Common myeloid progenitor, CD34-positive (primary cell): ENCODE data around the gene EPB41L2.

Source experiments
- CTCF ChIA-PET: fragments of 350-600 bp; sonication (Branson Sonifier 250); formaldehyde crosslinking; loops from one replicate; lab custom pipeline; 2021; ENCODE audit warnings: antibody characterized with exemption; lab: Charles Lee
- POLR2A ChIA-PET: fragments of 350-600 bp; sonication (Branson Sonifier 250); formaldehyde crosslinking; loops from one replicate; lab custom pipeline; 2021; ENCODE audit warnings: antibody characterized with exemption; lab: Charles Lee
- DNase-seq, 3 donors: peaks; one replicate each; pipeline versions ENCODE4 v3.0.0 to v3.0.0-alpha.2; 2013
- H3K27ac ChIP-seq, 2 experiments: 1 replicate in 1 of 2; 2 replicates in 1 of 2; pipeline ENCODE4 v1.7.0; 2013; ENCODE audit warnings: inconsistent platforms in 2 of 2, low read length in 2 of 2, mild to moderate bottlenecking in 2 of 2, low read depth in 1 of 2, moderate library complexity in 1 of 2; ENCODE audit not compliant: severe bottlenecking in 2 of 2, insufficient read depth in 1 of 2, poor library complexity in 1 of 2
- H3K27me3 ChIP-seq, 5 experiments: replicated peaks in 2 of 5; 1 replicate in 3 of 5; 2 replicates in 2 of 5; pipeline versions ENCODE4 v1.6.1 to v1.7.0; 2013; ENCODE audit warnings: low read length in 4 of 5, mild to moderate bottlenecking in 2 of 5, moderate library complexity in 2 of 5, inconsistent platforms in 1 of 5; ENCODE audit not compliant: insufficient read depth in 5 of 5, control insufficient read depth in 4 of 5
- H3K36me3 ChIP-seq, 4 experiments: 1 replicate in 2 of 4; 2 replicates in 2 of 4; pipeline versions ENCODE4 v1.6.1 to v1.7.0; 2013; ENCODE audit warnings: low read length in 3 of 4, control low read depth in 1 of 4, mild to moderate bottlenecking in 1 of 4; ENCODE audit not compliant: control insufficient read depth in 4 of 4, insufficient read depth in 4 of 4
- H3K4me1 ChIP-seq, 4 experiments: 1 replicate in 3 of 4; 2 replicates in 1 of 4; pipeline versions ENCODE4 v1.6.1 to v1.7.1; 2013; ENCODE audit warnings: low read length in 3 of 4, mild to moderate bottlenecking in 3 of 4, control low read depth in 1 of 4, inconsistent platforms in 1 of 4, moderate library complexity in 1 of 4; ENCODE audit not compliant: control insufficient read depth in 4 of 4, insufficient read depth in 4 of 4; ENCODE audit errors: control extremely low read depth in 1 of 4
- H3K4me3 ChIP-seq, 7 experiments: 1 replicate in 4 of 7; 2 replicates in 3 of 7; pipeline versions ENCODE4 v1.5.1 to v1.7.0; 2013; ENCODE audit warnings: mild to moderate bottlenecking in 7 of 7, low read length in 6 of 7, moderate library complexity in 6 of 7, inconsistent platforms in 2 of 7, low read depth in 2 of 7, control low read depth in 1 of 7; ENCODE audit not compliant: insufficient read depth in 4 of 7, control insufficient read depth in 1 of 7; ENCODE audit errors: extremely low read depth in 1 of 7
- H3K9me3 ChIP-seq, 5 experiments: 1 replicate in 4 of 5; 2 replicates in 1 of 5; pipeline versions ENCODE4 v1.6.1 to v1.7.1; 2013; ENCODE audit warnings: low read length in 4 of 5, mild to moderate bottlenecking in 2 of 5, inconsistent platforms in 1 of 5, low read depth in 1 of 5, moderate library complexity in 1 of 5; ENCODE audit not compliant: control insufficient read depth in 4 of 5, insufficient read depth in 2 of 5; ENCODE audit errors: control extremely low read depth in 1 of 5
- WGBS: methylation state at CpG from one replicate; pipeline ENCODE4 v1.1.5; 2013; ENCODE audit not compliant: insufficient coverage; 5-methylcytosine and 5-hydroxymethylcytosine counted together

Gene EPB41L2

DNA sequence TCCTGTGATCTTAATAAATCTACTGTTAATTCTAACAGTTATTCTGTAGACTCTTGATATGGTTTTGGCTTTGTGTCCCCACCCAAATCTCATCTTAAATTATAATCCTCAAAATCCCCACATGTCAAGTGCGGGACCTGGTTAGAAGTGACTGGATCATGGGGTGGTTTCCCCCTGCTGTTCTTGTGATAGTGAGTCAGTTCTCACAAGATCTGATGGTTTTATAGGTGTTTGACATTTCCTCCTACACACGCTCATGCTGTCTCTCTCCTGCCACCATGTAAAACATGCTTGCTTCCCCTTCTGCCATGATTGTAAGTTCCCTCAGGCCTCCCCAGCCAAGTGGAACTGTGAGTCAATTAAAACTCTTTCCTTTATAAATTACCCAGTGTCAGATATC is 10.5 kb upstream of the EPB41L2 start:
- ChIA-PET POLR2A (no interaction called here), CTCF (no interaction called here)
- no CpG with 5 or more reads among the region's 2 CpGs for WGBS
- H3K9me3 ChIP-seq = peaks cover 0 to 2% (median 0%) of the 10 kb centered on the region in 5 experiments
- no peaks in the 10 kb centered on the region for H3K27me3 ChIP-seq
- no peaks in the 10 kb centered on the region for H3K4me1 ChIP-seq
- DNase-seq = no peak
- H3K36me3 ChIP-seq = no peaks in the 10 kb centered on the region
- no peak overlapping the region for H3K4me3 ChIP-seq
- H3K27ac ChIP-seq = no peak overlapping the region

DNA sequence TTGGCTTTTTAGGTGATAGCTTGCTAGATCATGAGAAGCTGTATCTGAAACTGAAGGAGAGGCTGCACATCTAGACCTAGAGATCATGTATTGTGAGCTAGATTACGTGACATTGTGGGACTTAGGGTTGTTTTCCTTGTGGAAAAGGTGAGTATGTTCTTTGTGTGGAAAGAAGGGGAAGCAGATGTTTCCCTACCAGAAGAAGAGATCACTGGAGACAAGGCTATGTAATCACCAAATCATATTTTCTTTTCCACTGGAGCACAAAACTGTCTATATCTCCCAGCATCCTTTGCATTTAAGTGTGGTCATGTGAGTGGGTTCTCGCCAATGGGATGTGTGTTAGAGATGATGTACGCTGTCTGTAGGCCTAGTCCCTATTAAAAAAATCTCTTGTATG is 7.0 kb upstream of the EPB41L2 start:
- H3K36me3 ChIP-seq = no peaks in the 10 kb centered on the region
- no peak overlapping the region for H3K27ac ChIP-seq
- no peaks in the 10 kb centered on the region for H3K4me1 ChIP-seq
- H3K9me3 ChIP-seq = peaks cover 0 to 2% (median 0%) of the 10 kb centered on the region in 5 experiments
- H3K27me3 ChIP-seq = no peaks in the 10 kb centered on the region
- WGBS = no CpG with 5 or more reads among the region's 3 CpGs
- ChIA-PET CTCF (interaction anchor here (1.8 kb wide), 1 partner anchor 184 kb away, joined by 3 read pairs; no protein-coding TSS in a partner anchor), POLR2A (no interaction called here)
- no peak for DNase-seq
- H3K4me3 ChIP-seq = no peak overlapping the region

DNA sequence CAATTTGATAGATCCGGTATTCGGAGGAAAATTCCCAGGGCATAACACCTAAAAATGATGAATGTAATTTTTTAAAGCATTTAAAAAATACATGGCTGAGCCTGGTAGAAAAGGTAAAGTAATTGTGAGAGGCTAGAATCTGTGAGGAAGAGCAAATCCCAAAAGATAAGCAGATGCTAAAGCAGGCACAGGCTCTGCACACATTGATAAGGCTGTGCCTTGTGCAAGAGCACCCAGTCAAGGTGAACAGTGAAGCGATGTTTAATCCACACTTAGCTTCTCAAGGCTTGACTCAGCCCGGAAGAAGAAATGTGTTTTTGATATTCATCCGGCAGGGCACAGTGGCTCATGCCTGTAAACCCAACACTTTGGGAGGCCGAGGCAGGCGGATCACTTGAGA is 5.1 kb upstream of the EPB41L2 start:
- Histone ChIP-seq H3K9me3 (no peaks in the 10 kb centered on the region), H3K4me3 (no peak overlapping the region), H3K4me1 (peaks cover 0 to 7% (median 4%) of the 10 kb centered on the region in 4 experiments), H3K36me3 (no peaks in the 10 kb centered on the region), H3K27ac (no peak overlapping the region), H3K27me3 (no peaks in the 10 kb centered on the region)
- CTCF ChIA-PET = no interaction called here
- POLR2A ChIA-PET = no interaction called here
- 100% methylated on average over 7 of the region's 7 CpGs for WGBS
- DNase-seq = no peak

DNA sequence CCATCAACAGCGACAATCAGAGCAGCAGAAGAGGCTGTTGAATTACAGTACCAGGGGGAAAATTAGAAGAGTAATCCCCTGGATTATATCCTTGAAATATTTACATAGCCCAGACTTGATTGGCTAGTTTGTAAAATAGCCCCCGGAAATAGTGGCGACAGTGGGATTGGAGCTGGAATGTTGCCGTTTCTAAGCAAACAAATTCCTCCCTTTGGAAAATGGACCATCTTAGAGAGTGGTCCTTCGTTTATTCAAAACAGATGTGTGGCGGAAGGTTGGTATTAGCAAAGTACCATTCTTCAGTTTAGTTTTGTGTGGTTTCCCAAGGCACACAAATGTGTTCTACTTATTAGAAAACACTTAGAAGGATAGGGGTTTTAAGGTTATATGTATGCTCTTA is 4.5 kb upstream of the EPB41L2 start:
- no peak for DNase-seq
- 100% methylated on average over 4 of the region's 6 CpGs for WGBS
- ChIA-PET CTCF (interaction anchor here (0.6 kb wide), 1 partner anchor 15 kb away, joined by 4 read pairs; no protein-coding TSS in a partner anchor), POLR2A (no interaction called here)
- no peaks in the 10 kb centered on the region for H3K36me3 ChIP-seq
- no peaks in the 10 kb centered on the region for H3K9me3 ChIP-seq
- no peaks in the 10 kb centered on the region for H3K27me3 ChIP-seq
- H3K4me3 ChIP-seq = no peak overlapping the region
- H3K4me1 ChIP-seq = peaks cover 0 to 7% (median 4%) of the 10 kb centered on the region in 4 experiments
- H3K27ac ChIP-seq = no peak overlapping the region

DNA sequence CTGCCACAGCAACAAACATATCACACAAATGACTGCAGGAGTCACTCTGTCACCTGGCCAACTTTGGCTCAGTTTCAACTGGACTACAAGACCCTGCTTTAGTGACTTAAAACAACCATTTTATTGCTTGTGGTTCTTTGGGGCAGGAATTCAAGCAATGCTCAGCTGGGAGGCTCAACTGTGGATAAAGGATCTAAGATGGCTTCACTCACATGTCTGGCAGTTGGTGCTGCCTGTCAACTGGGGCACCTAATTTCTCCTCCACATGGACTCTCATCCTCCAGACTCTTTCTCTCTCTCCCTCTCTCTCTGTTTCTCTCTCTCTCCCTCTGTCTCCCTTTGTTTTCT is 2.8 kb upstream of the EPB41L2 start:
- ChIA-PET CTCF (interaction anchor here (0.8 kb wide), 1 partner anchor 51 kb away, joined by 3 read pairs; no protein-coding TSS in a partner anchor), POLR2A (no interaction called here)
- Histone ChIP-seq H3K9me3 (no peaks in the 10 kb centered on the region), H3K27me3 (no peaks in the 10 kb centered on the region), H3K4me3 (no peak overlapping the region), H3K4me1 (peaks cover 7 to 22% (median 13%) of the 10 kb centered on the region in 4 experiments), H3K36me3 (no peaks in the 10 kb centered on the region), H3K27ac (no peak overlapping the region)
- DNase-seq = no peak

DNA sequence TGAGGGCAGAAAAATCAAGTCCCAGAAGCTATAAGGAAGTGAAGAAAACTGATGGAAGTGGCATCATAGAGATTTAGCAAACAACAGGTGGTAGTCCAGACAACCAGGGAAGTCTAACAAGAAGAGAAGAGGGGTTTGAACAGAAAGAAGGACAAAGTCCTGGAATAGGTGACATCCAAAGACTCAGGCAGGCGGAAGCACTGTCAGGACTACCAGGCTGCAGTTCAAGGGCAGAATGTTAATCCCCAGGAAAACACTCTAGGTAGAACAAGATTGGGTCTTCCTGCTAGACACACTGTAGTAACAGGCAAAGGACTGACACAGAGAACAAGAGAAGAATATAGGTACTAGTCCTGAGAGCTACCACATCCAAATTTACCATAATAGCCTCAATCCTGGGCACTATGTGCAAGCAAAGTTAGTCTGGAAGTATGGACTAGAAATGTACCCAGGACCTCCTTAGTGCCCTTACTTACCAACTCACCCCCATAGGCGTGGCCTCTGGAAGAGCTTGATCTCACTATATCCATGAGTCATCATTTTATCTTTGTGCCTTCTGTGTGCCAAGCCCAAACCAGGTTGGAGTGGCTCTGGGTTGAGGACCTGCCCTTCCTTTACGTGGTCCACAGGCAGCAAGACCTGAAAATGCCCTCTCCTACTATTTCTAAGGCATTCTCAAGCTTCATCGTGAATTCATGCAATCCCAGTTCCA is 2.2 kb upstream of the EPB41L2 start:
- CTCF ChIA-PET = interaction anchor here (0.8 to 1.0 kb wide), 2 partner anchors 16 to 52 kb away, joined by 3 read pairs; no protein-coding TSS in a partner anchor
- Histone ChIP-seq H3K4me3 (no peak overlapping the region), H3K27me3 (no peaks in the 10 kb centered on the region), H3K4me1 (peaks cover 7 to 25% (median 13%) of the 10 kb centered on the region in 4 experiments), H3K9me3 (no peaks in the 10 kb centered on the region), H3K27ac (no peak overlapping the region), H3K36me3 (no peaks in the 10 kb centered on the region)
- POLR2A ChIA-PET = no interaction called here
- WGBS = 100% methylated on average over 2 of the region's 4 CpGs
- DNase-seq = peak in 2 of 3 donors; percentile 34 to 42

DNA sequence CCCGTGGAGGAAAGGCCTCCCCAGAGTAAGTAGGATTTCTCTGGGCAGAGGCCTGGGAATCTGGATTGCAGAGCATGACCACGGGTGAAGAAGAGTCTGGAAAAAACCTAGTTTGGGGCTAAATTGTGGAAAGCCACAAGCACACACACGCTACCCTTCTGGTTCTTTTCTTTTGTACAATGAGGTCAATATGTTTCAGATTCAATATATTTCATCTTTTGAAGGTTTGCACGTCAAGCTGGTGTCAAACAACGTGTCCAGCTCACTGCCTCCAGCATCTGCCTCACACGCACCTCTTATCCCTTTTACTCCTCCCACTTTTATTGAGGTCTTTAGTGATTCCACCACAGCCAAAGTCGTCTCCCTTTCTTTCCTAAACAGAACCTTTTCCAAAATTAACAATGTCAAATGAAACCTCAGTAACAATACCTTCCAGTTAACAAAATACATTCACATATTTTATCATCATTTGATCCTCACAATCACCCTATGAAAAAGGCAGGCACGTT is 773 bp upstream of the EPB41L2 start:
- peak overlapping the region; percentile 80 to 96 (median 85) for H3K4me3 ChIP-seq
- peak overlapping the region in 1 of 2 experiments; percentile 73 for H3K27ac ChIP-seq
- ChIA-PET CTCF (interaction anchor here (1.0 to 1.3 kb wide), 3 partner anchors 10 to 20 kb away, joined by 3 read pairs; no protein-coding TSS in a partner anchor), POLR2A (no interaction called here)
- 78% methylated on average over 6 of the region's 8 CpGs for whole genome bisulfite sequencing
- H3K36me3 ChIP-seq = no peaks in the 10 kb centered on the region
- H3K9me3 ChIP-seq = no peaks in the 10 kb centered on the region
- DNase-seq = no peak
- no peaks in the 10 kb centered on the region for H3K27me3 ChIP-seq
- peaks cover 7 to 25% (median 13%) of the 10 kb centered on the region in 4 experiments for H3K4me1 ChIP-seq
